TTC549 (cell line): ENCODE results near the gene ILKAP.

Experiments used
- FAIRE-seq: peaks from 2 replicates; lab custom pipeline; 2012; peaks lifted over from hg19 to GRCh38; lab: Jason Lieb, UNC

ILKAP gene

GRCh38 chr2:238151205-238151604 is 52.3 kb downstream of the ILKAP start:
- FAIRE-seq: no peak

GRCh38 chr2:238150686-238151085 is 52.8 kb downstream of the ILKAP start:
- no peak for FAIRE-seq

- FAIRE-seq: no peak
Observed at GRCh38 chr2:238149841-238150572, 53.5 kb downstream of the ILKAP start.

- no peak for FAIRE-seq
Observed at GRCh38 chr2:238148981-238149380, 54.5 kb downstream of the ILKAP start.

GRCh38 chr2:238146884-238147544 is 56.5 kb downstream of the ILKAP start:
- FAIRE-seq: no peak

- no peak for FAIRE-seq
Observed at GRCh38 chr2:238145851-238146250, 57.6 kb downstream of the ILKAP start.

GRCh38 chr2:238145046-238145445 is 58.4 kb downstream of the ILKAP start:
- no peak for FAIRE-seq

- FAIRE-seq: no peak
Observed at GRCh38 chr2:238144262-238144661, 59.2 kb downstream of the ILKAP start.

GRCh38 chr2:238143239-238143951 is 60.1 kb downstream of the ILKAP start:
- no peak for FAIRE-seq

GRCh38 chr2:238142382-238143205 is 60.9 kb downstream of the ILKAP start:
- FAIRE-seq: no peak

GRCh38 chr2:238141541-238142318 is 61.8 kb downstream of the ILKAP start:
- FAIRE-seq: no peak

- no peak for FAIRE-seq
Observed at GRCh38 chr2:238140721-238141540, 62.6 kb downstream of the ILKAP start.

GRCh38 chr2:238140040-238140439 is 63.5 kb downstream of the ILKAP start:
- no peak for FAIRE-seq

GRCh38 chr2:238139196-238140039 is 64.1 kb downstream of the ILKAP start:
- no peak for FAIRE-seq

GRCh38 chr2:238138331-238139195 is 64.9 kb downstream of the ILKAP start, which contains the start of gene KLHL30:
Gene KLHL30 (plus strand): TSS chr2:238138668. CDS start chr2:238140755, 2,087 bp downstream.
- no peak for FAIRE-seq

- no peak for FAIRE-seq
Observed at GRCh38 chr2:238137885-238138284, 65.6 kb downstream of the ILKAP start.

GRCh38 chr2:238136820-238137537 is 66.5 kb downstream of the ILKAP start:
- FAIRE-seq: no peak

- FAIRE-seq: no peak
Observed at GRCh38 chr2:238135601-238136150, 67.8 kb downstream of the ILKAP start.
